ENCODE data around the gene XYLT1. TPM values are rescaled to one million over a fixed set of nuclear protein-coding genes. Genes with fewer than 3 reads are reported as not detected.

Gene XYLT1
- total and polyA plus RNA-seq, 2 of the 4 experiments (the other 2 are of a cell fraction) = 9.0 to 12.7 TPM

GRCh38 chr16:17470182-17470907 is 415 bp downstream of the XYLT1 start:
- CTCF ChIA-PET = no interaction called here
- H3K27ac ChIP-seq (ENCODE audit: insufficient read depth, low read length) = no peak overlapping the region; the same call in 1 of the 2 replicates
- ATAC-seq (ENCODE audit: low read depth) = peak; percentile 13

More at GRCh38 chr16:17470182-17470907, 415 bp downstream of the XYLT1 start:
- Histone ChIP-seq H3K79me1 (ENCODE audit: low read depth in 1 of 2, low read length in 2 of 2) (peaks cover 10 to 36% of the 10 kb centered on the region in 2 experiments; a peak in 2 of 4 replicates), H3K4me1 (ENCODE audit: control insufficient read depth, insufficient read depth, low read length) (peaks cover 13% of the 10 kb centered on the region), H2BK15ac (ENCODE audit: low read depth, low read length) (no peak overlapping the region), H2BK120ac (ENCODE audit: low read depth, low read length) (no peak overlapping the region), H3K56ac (ENCODE audit: extremely low read depth, insufficient read depth, low read length) (no peak overlapping the region), H3K9me1 (ENCODE audit: insufficient read depth, low read length) (peaks cover 5% of the 10 kb centered on the region), H4K20me1 (ENCODE audit: insufficient read depth, low read length) (peaks cover 26% of the 10 kb centered on the region), H3K14ac (replicated peaks; ENCODE audit: low read depth, low read length) (peak overlapping the region; percentile 24; the same call in 1 of the 2 replicates), H2AFZ (replicated peaks; ENCODE audit: low read length, poor library complexity) (peak overlapping the region; percentile 72), H3K9ac (ENCODE audit: low read depth, low read length) (peak overlapping the region; percentile 19), H2AK9ac (replicated peaks; ENCODE audit: low read depth, low read length, poor library complexity) (no peak overlapping the region), H2BK5ac (ENCODE audit: low read depth, low read length, poor library complexity, severe bottlenecking) (peak overlapping the region; percentile 17), H3K23ac (ENCODE audit: low read depth, low read length) (peak overlapping the region; percentile 44; the same call in 1 of the 2 replicates), H3K18ac (ENCODE audit: low read depth, low read length) (no peak overlapping the region), H3K36me3 (ENCODE audit: control insufficient read depth, insufficient read depth, low read length) (no peaks in the 10 kb centered on the region), H2BK20ac (ENCODE audit: low read depth, low read length) (no peak overlapping the region), H3K4me2 (ENCODE audit: low read depth, low read length) (peak overlapping the region; percentile 76), H3K4me3 (ENCODE audit: insufficient read depth, low read depth, low read length) (peak overlapping the region; percentile 70), H3K27me3 (ENCODE audit: control insufficient read depth, insufficient read depth, low read length) (no peaks in the 10 kb centered on the region), H3K4ac (ENCODE audit: low read depth, low read length) (no peak overlapping the region; the same call in 1 of the 2 replicates), H3K9me3 (ENCODE audit: control insufficient read depth, insufficient read depth, low read length) (no peaks in the 10 kb centered on the region), H2AK5ac (ENCODE audit: low read depth, low read length) (no peak overlapping the region), H4K5ac (ENCODE audit: low read depth, low read length) (no peak overlapping the region), H4K91ac (ENCODE audit: insufficient read depth, low read depth, low read length) (no peak overlapping the region), H4K8ac (ENCODE audit: low read depth in 2 of 2, low read length in 2 of 2) (no peak overlapping the region)
- TF ChIP-seq POLR2A (IDR thresholded peaks at IDR 0.05; ENCODE audit: low read depth, low read length) = no peak
- TF ChIP-seq MXI1 (IDR thresholded peaks at IDR 0.05; ENCODE audit: borderline replicate concordance, low read depth, low read length) = 0 out of 2 replicates have a peak, but pooled peaks have one; percentile 26
- dilution Hi-C loops (cut with HindIII; ENCODE audit: low sequenced_read_pairs, unreplicated experiment) (no loop called here), in situ Hi-C loops (cut with MboI; ENCODE audit: low sequenced_read_pairs) (loop anchor here (25.0 kb wide), 2 partner anchors 258 to 608 kb away; no protein-coding TSS in a partner anchor), intact Hi-C loops (cut with micrococcal nuclease) (no loop called here)
- DNase-seq = no peak
- no TSS peak for BruUV-seq (replicated peaks)
- POLR2A ChIA-PET (ENCODE audit: unreplicated experiment) = no interaction called here
- WGBS, 2 experiments (ENCODE audit: extremely low coverage in 2 of 2, insufficient read length in 1 of 2) = 0% methylated on average over 8 of the region's 95 CpGs; no CpG with 5 or more reads in 1 of the 2 experiments
